A549 treated with CpdA at 1 μM for 4 hours (cell line): ENCODE data around the gene TOMM20. TPM values are rescaled to one million over a fixed set of nuclear protein-coding genes. Genes with fewer than 3 reads are reported as not detected.

Source experiments
- total RNA-seq: library from RNA; stranded (reverse); fragments of 200-300 nt; extraction: Qiagen RNA extraction; gene quantifications from 5 replicates; pipeline ENCODE4 v1.2.3, GENCODE V29; 2022; ENCODE audit warnings: low read depth

TOMM20 gene
- 108 to 133 TPM (median 113 TPM) in 5 replicates for total RNA-seq

DNA sequence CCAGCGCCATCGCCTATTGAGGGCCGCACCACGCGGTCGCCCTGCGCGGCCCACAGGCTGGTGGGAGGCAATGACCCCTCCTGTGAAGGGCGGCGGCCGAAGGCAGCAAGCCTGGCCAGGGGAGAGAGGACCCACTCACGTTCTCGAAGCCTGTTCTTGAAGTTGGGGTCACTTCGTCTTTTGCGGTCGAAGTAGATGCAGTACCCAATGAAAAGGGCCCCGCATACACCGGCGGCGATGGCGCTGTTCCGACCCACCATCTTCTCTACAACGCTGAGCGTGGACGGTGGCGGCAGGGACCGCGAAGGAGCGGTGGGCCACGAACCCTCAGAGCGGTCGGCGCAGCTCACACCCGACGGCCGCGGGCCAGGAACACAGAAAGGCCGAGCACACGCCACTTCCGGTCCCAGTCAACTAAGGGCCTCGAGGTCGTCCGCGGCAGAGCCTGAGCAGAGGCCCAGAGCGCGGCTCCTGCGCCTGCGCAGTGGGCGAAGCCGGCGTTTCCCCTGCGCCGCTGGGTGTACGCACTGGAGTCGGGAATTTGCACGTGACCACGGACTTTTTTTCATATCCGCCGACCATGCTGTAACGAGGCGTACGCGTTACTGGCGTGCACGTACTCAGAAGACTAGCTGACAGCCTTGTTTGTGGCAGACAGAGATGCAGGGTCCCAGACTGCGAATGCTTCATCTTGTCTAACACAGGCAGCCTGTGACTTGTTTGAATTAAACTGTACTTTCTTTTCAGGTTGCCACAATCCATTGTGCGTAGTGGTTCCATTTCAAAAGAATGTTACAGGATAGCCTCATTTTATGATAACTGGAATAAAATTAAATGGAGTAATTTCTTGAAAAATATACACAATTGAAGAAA, at the start of gene TOMM20:
TOMM20 (minus strand) TSS at position 382 of the 873 bp plus-strand sequence; CDS start at position 260, 122 bp downstream.

DNA sequence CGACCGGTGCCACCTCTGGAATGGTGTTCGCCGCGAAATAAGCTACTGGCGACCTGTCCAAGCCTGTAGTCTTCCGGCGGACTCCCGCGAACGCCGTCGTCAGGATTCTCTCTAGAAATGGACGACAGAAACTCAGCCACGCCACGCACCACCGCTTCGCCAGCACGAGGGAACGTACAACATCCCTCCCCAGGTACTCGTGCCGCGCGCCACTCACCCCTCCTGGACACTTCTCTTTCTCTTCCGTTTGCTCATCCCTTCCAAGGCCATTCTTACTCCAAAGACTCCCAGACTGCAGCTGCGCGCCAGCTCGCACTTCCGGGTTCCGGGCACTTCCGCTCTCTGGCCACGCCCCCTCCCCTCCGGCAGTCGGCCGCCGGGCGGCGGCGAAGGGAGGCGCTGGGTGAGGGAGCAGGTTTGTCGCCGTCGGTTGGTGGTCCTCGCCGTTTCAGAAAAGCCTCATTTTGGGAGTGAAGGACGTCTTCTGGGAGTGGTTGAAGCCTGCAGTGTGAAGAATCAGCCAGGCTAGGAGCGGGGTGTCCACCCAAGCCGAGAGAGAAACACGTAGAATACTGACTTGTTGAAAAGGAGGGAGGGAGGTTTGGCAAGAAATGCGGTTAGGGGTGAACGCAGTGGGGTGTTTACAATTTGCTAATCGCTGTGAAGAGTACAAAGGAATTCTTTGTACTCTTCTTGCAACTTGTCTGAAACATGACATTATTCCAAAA, 32.5 kb upstream of the TOMM20 start, which contains the start of gene RBM34:
RBM34 (minus strand) TSS at position 294 of the 728 bp plus-strand sequence; CDS start at position 270, 24 bp downstream.

Other genes starting within 250 kb of the TOMM20 start
- gene RBM34, start 32.4 kb upstream of the TOMM20 start, total RNA-seq: 61.4 to 78.1 TPM (median 67.0 TPM) in 5 replicates
- gene ARID4B, start 199.3 kb upstream of the TOMM20 start, total RNA-seq: 12.9 to 22.5 TPM (median 16.3 TPM) in 5 replicates
- 19.4 to 25.6 TPM (median 20.6 TPM) in 5 replicates for gene GGPS1, start 199.7 kb upstream of the TOMM20 start, total RNA-seq
- 39.5 to 51.2 TPM (median 42.7 TPM) in 5 replicates for gene TBCE, start 238.6 kb upstream of the TOMM20 start, total RNA-seq